HG02623 (cell line): ENCODE results near the gene SEMA3F.

ENCODE experiments used
- ATAC-seq: cut with Tn5 transposase; IDR thresholded peaks from one replicate; pipeline ENCODE4 v1.9.1; 2021; ENCODE audit warnings: moderate library complexity; ENCODE audit not compliant: unreplicated experiment

SEMA3F gene

DNA sequence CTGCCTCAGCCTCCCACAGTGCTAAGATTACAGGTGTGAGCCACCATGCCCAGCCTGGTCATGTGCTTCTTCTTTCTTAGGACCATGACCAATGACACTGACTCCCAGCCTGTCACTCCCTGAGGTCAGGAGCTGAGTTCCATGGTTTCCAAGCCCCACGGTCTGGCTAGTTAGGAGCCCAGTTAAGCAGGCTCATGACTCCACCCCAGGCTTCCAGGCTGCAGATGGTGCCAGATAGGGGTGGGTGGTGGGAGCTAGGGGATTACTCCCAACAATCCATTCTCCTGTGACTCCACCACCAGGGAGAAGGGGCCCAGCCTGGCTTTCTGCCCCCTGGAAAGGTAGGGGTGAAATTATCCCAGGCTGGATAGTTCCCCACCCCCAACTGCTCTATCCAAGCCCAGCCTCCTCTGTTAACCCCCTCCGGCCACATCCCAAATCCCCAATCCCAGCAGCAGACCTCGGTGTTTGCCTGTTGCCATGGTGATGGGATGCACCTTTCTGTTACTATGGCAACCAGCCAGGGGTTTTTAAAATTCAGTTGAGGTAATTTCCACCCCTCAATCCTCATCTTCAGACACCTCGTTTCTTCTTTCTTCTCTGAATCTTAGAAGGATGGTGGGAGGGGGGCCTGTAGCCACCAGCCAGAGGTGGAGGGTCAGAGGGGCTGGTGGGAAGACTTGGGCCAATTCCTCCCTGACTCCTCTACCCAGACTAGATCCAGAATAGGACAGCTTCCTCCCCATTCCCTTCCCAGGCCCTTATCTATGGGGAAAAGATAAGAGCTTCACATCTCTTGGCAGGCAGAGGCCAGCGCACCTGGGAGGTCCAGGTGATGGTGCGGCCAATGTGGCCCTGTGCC, 22.5 kb upstream of the SEMA3F start:
- ATAC-seq, result no peak

DNA sequence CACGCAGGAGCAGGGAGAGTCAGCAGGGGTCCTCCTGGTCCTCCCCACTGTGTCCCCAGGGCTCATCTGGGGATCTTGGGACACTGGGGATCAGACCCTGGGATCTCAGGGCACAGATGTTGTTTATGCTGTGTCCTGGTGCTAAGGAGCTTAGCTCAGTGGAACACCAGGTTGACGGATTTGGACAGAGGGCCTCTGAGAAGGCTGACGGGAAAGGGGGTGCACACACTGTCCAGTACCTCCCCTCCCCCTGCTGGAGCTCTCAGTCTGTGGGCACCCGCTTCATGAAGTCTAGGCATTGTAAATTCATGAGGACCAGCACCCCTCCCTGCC, 21.9 kb upstream of the SEMA3F start:
- ATAC-seq, result no peak

DNA sequence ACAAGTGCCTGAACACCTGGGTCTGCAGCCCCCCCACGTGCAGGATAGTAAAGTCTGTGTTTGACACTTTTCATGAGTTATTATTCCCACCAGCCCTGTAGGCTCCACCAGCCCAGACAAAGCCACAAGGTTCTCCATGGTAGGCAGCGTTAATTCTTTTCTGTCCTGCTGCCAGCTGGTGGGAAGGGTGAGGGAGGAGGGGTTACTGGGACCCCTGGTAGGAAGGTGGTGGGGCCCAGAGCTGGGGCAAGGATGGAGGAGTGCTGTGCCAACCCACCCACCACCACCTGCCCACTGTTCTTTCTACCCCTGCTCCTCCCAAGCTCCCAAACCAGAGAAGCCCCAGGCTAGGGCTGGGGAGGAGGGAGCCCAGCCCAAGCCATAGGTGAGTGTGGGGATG, 20.8 kb upstream of the SEMA3F start:
- ATAC-seq, result no peak

DNA sequence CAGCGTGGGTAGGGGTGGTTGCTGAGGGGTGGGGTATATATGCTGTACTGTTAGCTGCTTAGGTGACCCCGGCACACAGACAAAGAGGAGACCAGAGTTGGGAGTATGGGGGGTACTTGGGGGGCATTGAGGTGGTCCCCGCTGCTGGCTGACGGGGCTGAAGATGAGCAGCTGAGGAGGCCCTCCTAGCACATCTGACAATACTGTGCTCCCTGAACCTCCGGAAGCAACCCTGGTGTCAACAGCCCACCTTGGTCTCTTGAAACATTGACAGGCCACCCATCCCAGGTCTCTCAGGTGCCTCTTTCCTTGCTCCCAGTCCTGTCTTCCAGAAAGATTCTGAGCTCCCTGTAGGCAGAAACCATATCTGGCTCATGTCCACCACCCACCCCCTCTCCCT, 19.2 kb upstream of the SEMA3F start:
- ATAC-seq, result no peak

DNA sequence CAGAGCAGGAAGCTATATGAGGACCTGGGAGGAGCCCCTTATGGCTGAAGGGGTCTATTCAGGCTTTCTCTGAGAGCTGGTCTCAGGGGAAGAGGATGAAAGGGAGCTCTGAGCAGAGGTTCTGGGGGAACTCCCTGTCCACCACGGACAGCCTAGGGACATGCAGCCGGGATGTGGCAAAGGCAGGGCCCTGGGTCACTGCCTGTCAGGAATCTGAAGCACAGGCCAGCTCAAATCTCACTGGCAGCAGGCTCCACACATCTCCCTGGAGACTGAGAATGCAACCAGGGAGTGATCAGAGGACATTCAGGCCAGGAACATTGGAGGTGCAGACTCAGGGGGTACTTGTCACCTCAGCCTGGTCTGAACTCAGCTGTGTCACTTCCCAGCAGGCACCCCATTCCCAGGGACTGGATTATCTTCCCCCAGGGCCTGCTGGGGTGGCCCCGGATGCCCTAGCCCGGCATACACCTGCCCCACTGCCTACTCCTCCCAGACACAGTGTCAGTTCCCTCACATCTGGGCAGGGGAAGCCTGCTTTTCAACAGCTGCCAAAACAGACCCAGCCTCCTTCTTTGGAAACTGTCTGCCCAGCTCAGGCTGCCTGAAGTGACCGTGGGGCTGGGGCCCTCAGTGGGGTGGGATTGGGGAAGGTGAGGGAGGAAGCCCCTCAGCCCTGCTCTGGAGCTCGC, 18.3 kb upstream of the SEMA3F start:
- no peak for ATAC-seq

DNA sequence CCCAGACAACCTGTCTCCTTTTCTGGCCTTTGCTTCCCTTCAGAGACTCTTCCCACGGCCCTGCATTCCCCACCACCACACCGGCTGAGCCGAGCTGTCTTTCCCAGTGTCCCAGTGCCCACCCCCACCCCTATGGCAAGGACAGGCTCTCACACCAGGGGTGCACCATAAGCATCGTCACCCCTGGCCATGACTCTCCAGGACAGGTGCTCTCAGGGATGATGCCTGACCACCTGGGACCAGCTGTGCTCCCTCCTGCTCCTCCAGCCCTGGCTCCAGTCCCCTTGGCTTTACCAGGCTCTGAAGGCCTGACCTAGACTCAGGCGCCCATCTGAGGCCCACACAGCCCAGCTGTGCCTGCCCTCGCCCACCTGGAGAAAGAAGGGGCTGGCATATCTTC, 17.6 kb upstream of the SEMA3F start:
- no peak for ATAC-seq

DNA sequence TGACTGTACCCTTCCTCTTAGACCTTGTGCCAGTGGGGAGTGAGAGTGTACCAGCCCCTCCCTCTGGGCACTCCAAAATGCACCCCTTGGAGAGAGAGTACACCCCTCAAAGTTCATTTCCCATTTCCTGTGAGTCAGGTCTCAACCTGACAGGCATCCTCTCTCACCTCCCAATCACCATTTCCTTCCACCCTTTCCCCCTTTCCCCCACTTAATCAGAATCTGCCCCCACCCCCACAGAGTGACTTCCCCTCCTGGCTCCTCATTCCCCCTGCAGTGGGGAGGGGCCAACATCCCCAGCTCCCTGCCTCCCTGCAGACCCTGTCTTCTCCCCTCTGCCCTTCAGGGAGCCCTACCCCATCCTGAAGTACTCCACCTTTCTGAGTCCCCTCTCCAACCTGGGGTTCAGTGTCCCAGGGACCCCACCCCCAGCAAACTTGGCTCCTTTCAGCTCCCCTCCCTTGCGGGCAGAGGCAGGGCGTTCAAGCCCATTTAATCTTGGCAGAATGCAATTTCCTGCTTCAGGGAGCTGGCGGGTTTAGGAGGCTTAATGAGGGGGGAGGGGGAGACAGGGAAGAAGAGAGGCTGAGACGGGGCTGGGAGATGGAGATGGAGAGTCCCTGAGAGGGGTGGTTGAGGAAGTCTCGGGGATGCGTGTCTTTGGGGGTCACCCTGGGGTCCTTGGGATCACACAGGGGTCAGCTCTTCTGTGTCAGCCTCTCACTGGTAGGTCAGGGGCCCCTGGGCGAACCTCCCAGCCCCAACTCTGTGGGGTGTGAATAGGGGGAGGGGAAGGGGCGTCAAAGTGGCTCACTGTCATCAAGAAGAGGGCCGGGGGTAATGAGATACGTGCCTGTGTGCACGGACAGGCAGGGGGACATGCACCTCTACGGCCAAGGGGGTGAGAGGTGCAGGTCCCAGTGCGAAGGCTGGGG, 16.6 kb upstream of the SEMA3F start:
- no peak for ATAC-seq

DNA sequence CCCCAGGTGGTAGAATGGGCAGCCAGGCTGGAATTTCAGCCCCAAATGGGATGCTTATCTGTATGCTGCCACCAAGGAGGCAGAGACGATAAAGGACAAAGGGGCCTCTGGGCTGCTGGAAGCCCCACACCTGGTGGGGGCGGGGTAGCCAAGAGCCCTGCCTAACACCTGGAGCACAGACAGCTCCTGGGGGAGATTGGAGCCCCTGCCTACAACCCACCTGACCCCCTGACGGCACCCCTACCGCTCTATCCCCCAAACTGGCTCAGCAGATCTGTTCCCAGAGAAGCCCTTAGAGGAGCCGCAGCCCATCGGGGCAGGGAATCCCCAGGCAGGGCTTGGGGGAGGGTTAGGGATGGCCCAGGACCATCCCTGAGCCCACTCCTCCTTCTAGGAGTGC, 15.8 kb upstream of the SEMA3F start:
- ATAC-seq, result no peak

DNA sequence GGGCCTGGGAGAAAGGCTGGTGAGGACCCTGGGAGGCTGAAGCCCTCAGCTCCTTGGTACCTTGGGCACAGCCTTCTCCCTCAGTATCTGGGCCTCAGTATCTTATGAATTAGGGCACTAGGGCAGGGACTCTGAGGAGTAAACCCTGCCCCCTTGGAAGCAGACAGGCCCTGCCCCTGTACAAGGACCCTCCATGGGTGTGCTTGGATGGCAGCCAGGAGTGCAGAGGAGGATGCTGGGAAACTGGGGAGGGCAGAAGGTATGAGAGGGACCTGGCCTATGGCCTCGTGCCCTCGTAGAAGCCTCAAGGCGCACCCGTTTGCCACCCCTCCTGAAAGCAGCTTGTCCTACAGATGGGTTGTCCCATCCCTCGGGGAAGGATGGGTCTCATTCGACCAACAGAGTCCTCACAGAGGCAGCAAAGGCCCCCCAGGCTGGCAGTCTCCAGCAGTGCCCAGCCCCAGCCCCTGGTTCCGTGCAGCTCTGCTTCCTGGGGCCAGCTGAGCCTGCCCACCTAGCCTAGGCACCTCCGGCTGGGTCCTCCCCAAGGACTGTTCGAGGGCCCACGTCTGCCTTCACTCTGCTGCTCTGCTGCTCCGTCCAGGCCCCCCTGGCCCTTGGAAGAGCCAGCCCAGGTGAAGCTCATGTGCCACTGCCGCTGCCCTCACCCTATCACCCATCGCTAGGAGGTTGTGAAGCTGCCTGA, 15.3 kb upstream of the SEMA3F start:
- ATAC-seq, result no peak

DNA sequence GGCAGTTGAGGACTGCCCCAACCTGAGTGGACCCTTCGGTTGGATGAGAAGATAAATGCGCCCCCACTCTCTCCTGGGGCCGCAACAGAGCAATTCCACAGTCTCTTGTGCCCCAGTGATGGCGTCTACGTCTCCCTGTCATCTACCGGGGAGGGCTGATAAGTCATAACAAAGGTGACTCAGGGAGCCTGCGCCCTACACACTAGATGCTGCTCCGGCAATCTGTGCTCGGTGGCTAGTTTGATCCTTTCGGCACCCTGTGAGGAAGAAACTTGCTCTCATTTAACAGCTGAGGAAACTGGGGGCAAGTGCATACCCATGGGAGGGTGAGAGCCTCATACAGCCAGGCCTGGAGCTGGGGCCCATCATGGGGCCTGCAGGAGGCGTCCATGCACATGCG, 14.1 kb upstream of the SEMA3F start:
- ATAC-seq, result no peak

DNA sequence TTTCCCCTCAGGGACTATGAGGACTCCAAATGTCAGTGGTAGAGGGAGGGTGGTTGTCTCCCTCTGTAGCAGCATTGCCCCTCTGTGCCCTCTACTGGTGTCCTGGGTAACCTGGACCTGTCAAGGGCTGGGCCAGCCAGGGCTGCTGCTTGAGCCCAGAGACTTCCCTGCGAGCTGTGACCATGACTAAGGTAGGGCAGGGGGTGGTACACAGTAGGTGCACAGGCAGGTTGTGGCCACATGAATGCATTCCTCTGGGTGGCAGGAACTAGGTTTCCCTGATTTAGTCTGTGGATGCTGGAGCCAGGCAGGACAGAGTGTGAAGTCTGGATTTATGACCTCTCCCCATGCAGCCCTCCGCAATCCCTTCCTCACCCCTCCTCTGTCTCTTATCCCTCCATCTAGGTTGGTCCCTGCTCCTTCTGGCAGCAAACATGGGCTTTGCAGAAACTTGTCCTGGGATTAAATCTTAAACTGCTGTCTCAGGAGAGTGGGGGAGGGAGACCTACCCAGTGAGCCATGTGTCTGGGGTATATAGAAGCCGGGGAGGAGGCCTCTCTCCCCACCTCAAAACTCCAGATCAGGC, 8.7 kb upstream of the SEMA3F start:
- no peak for ATAC-seq

DNA sequence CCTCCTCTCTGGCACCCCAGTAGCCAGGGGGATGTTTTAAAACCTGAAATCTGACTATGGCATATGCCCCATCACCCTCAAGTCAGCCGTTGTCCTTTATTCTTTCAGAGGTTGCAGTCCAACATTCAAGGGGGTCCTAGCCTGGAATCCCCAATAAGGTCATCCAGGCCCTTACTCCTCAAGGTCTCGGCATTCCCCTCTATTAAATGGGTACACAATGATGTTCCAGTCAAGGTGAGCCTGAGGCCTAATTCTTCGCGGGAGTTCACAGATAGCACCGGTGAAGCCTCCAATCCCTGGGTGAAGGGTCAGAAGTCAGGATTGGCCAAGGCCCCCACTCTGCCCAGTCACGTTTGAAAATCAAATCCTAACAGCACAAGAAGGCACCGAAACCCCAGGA, 8.1 kb upstream of the SEMA3F start:
- ATAC-seq, result no peak

DNA sequence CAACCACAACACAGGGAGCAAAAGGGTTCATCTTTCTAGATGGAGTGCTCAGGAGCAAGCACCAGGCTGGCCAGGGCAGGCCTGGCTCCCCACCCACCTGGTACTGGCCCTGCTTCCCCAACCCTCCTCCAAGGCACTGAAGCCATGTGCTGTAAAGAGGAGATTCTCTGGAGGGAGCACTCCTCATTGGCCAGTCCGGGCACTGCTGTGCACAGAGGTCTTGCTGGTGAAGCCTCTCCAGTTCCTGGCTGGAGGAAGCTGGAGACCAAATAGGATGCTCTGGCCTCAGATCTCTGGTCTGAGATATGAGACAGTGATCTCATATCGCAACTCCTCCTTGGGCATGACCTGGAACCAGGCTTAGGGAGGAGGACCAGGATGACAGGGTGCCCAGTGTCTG, 7.7 kb upstream of the SEMA3F start:
- no peak for ATAC-seq

DNA sequence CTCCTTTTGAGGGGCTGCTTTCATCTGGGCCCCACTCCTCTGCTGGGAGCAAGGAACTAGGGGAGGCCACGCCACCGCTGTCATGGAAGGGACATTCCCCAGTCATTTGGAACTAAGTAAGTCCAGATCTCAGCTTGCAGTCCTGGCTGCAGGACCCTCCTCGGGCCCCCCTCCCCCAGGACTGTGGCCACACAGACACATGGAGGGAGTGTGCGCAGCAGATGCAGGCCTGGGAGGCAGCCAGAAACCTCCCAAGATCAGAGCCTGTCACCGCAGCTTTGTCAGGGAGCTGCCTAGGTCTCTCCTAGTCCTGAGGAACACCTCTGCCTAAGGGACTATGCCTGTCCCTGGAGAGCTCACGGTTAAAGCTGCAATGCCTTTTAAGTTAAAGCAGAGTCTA, 7.3 kb upstream of the SEMA3F start:
- no peak for ATAC-seq

DNA sequence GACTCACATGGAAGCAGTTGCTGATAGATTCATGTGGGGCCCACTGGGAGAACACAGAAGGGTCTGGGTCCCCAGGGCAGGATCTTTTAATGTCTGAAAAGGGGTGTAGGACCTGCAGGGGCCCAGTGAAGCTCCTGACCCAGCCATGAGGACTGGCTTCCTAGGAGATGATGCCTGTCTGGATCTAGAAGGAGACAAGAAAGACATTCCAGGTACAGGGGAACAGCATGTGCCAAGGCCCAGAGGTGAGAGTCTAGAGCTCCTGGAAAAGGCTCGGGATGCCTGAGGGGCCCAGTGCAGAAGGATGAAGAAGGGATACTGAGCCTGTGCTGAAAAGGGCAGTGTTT, 4.7 kb upstream of the SEMA3F start:
- ATAC-seq, result no peak

DNA sequence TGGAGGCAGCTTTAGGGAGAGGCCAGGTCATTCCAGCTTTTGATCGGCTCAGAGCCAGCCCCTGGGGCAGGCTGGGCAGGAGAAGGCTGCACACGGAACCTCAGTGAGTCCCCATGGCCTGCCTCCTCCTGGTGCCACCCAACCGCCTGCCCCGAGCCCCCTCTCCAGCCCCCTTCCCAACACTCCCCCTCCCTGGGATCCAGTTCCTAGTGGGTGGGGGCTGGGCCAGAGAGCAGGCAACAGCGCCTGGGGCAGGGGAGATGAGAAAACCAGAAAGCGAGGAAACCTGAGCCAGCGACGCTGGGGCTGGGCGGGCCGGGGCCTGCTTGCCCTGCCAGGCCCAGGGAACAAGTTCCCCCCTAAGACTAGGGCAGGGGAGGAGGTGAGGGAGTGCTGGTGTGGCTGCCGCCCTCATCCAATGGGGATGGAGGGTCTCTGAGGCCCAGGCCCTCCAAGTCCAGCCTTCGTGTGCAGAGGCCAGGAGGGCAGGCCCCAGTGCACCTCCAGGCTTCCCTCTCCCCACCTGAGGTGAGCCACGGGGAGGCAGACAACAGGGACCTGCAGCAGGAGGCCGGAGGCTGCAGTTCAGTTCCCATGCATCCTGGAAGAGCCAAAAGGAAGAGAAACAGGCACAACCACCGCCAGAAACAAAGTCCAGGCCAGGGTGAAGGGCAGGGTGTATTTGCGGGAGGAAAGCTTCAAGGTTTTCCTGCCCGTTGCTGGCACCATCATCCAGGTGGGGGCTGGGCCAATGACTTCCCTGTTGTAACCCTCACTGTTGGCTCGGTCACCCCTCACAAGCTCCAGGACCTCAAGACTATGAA, 4.0 kb upstream of the SEMA3F start:
- ATAC-seq, result no peak

DNA sequence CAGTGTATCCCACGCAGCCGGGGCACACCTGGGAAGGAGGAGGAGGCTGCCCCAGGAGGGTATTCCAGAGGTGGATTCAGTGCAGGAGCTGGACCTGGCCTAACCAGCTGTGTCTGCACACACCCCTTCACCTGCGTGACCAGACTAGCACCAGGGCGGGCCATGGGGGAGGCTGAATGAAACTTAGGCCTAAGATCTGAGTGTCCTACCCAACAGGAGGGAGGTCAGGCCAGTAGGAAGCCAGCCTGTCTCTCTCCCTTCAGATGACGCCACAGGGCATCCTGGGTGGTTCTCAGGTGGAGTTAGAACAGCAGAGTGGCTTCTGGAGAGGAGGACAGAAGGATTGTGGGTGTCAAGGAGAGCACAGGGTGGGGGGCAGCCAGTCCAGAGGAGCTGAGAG, 3.4 kb upstream of the SEMA3F start:
- no peak for ATAC-seq

DNA sequence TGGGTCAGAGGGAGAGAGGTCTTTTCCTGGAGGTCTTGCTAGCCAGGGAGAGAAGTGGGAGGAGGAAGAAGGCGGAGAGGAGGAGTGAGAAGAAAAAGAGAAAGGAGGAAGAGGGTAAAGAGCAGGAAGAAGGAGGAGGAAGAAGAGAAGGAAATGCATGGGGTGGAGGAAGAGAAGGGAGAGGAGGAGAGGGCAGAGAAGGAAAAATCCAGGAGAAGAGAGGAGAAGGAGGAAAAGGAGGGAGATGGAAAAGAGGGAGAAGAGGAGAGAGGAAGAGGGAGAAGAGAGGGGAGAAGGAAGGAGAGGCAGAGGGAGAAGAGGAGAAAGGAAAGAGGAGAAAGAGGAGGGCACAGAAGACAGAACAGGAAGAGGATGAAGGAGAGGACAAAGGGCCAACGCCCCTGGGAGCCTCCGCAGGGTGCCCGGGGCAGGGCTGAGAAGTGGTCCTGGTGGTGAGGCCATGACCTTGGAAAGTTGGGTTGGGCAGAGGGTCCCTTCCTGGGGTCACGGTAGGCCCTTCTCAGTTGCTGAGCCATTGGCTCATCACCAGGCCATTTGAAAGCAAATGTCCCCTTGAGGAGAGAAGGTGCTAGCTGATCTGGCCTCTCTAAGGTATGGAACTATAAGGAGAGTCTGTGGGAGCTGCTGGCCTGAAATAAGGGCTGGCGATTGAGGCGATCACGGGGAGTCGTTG, 1.2 kb upstream of the SEMA3F start:
- ATAC-seq, result no peak

DNA sequence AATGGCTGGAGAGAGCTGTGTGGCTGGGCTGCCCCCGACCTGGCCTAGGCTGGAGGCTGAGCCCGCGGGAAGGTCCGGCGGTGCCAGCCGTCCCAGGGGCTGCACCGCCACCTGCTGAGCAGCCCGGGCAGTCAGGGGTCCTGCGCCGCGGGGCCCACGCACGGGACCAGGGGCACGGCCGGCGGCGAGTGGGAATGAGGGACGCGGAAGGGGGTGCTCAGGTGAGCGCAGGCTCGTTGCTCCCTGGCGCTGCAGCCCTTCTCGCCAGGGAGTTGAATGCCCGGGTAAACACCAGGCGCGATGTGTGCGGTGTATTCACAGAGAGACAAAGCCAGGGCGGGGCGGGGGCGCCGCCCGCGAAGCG, 666 bp upstream of the SEMA3F start:
- no peak for ATAC-seq
